Heart right ventricle (tissue), 16 donors: Measurements from ENCODE around the gene ZNF683. TPM values are rescaled to one million over a fixed set of nuclear protein-coding genes. Genes with fewer than 3 reads are reported as not detected.

Experiments used
- ATAC-seq, 8 donors: fragments of 200-7000 bp; cut with Tn5 transposase; one replicate each; pipeline ENCODE4 v1.9.1; 2020; ENCODE audit warnings: mild to moderate bottlenecking in 8 of 8, moderate library complexity in 8 of 8, moderate number of reproducible peaks in 1 of 8
- DNase-seq, 2 donors: peaks; one replicate each; pipeline ENCODE4 v3.0.0-alpha.2; 2020
- H3K27ac ChIP-seq, 10 donors: fragments of 200-600 bp; sonication (generic) in 2 of 10; one replicate each; pipeline versions ENCODE4 v1.5.0 to v1.8.0; 2020 to 2022; ENCODE audit warnings: mild to moderate bottlenecking in 3 of 10
- H3K27me3 ChIP-seq, 7 donors: fragments of 200-600 bp; one replicate each; pipeline ENCODE4 v1.8.0; 2021 to 2022; ENCODE audit warnings: mild to moderate bottlenecking in 2 of 7
- H3K36me3 ChIP-seq, 9 donors: fragments of 200-600 bp; sonication (generic) in 1 of 9; one replicate each; pipeline versions ENCODE4 v1.5.0 to v1.8.0; 2020 to 2022; ENCODE audit warnings: mild to moderate bottlenecking in 2 of 9
- H3K4me1 ChIP-seq, 9 donors: fragments of 200-600 bp; sonication (generic) in 1 of 9; one replicate each; pipeline versions ENCODE4 v1.5.0 to v1.8.0; 2020 to 2022; ENCODE audit warnings: mild to moderate bottlenecking in 4 of 9
- H3K4me3 ChIP-seq, 10 donors: fragments of 200-600 bp; sonication (generic) in 2 of 10; one replicate each; pipeline versions ENCODE4 v1.5.0 to v1.8.0; 2020 to 2022; ENCODE audit warnings: mild to moderate bottlenecking in 7 of 10, moderate library complexity in 2 of 10
- H3K9me3 ChIP-seq, 11 donors: fragments of 200-600 bp in 10 of 11; sonication (generic) in 2 of 11; one replicate each; pipeline versions ENCODE4 v1.5.0 to v1.8.0; 2013 to 2022; ENCODE audit warnings: mild to moderate bottlenecking in 2 of 11, control low read depth in 1 of 11, moderate library complexity in 1 of 11
- CTCF ChIP-seq, 9 donors: fragments of 200-600 bp; sonication (generic) in 2 of 9; IDR thresholded peaks; one replicate each; pipeline versions ENCODE4 v1.5.0 to v1.8.0; 2021 to 2022; ENCODE audit warnings: antibody characterized with exemption in 9 of 9, mild to moderate bottlenecking in 5 of 9, moderate library complexity in 1 of 9
- WGBS, 2 donors: extraction: QIAGEN DNeasy Blood & Tissue Kit; methylation state at CpG; one replicate each; pipeline ENCODE4 v1.1.7; 2013; ENCODE audit warnings: inconsistent platforms in 1 of 2; 5-methylcytosine and 5-hydroxymethylcytosine counted together
- intact Hi-C, 10 donors: fragments of 100-400 bp; cut with DNase I; formaldehyde crosslinking; loops; one replicate each; pipeline versions ENCODE4 v1.11.1 to v1.14.2; 2022
- polyA plus RNA-seq, 2 donors: library from polyadenylated mRNA; stranded (reverse); fragments of 200-250 nt; gene quantifications; one replicate each; pipeline ENCODE4 v1.2.3, GENCODE V29; 2013
- total RNA-seq, 10 donors: library from RNA; stranded (reverse); fragmentation: NEBNext Ultra II Directional in 3 of 10; extraction: Animal tissue kit (Norgen Biotek cat#: 25700) in 3 of 10; gene quantifications; one replicate each; pipeline versions ENCODE4 v1.2.1 to v1.2.4, GENCODE V29; 2021 to 2023
- donor health status: Arrhythmogenic right ventricular cardiomyopathy.
- donor health status: ischemic (EF 13 %, LVEDD 7.1; RV severe dilation, severe dysfunction).
- donor health status: healthy with polysubstance abuse.
- donor health status: DM: no; HTN: yes; CAD: no.
- donor health status: DM: no; HTN: no; CAD: no.
- donor health status: ischemic (EF 25% LVEDD 6.9; RV normal size, moderate dysfunction).
- donor health status: ischemic (EF 25% LVEDD 5.7; RV mildly dilated, moderate dysfunction).
- donor health status: healthy.
- donor health status: DM: yes; HTN: yes; CAD: no.
- donor health status: Ischemic cardiomyopathy.
- donor health status: ischemic (EF 35%, LVEDD 5.7; RV mildly dilated, moderate dysfunction).
- donor health status: nonischemic (EF 11% LVEDD 7.7; RV severe dilation, severe dysfunction).
- donor health status: DM: yes; HTN: yes; CAD: no.
- donor health status: PGD.
- donor health status: ischemic (EF 29% LVEDD 5.4; RV normal size, mild dysfunction).
- donor health status: nonischemic (EF 23%, LVEDD 6.1; RV moderate dilation, normal function).

ZNF683 gene
- total and polyA plus RNA-seq, 12 donors: 0.04 to 1.3 (median 0.15) TPM; not detected in 9

- ATAC-seq: peak in 1 of 8 donors; percentile 38
Observed at GRCh38 chr1:26364956-26365355, 7.6 kb downstream of the ZNF683 start.

GRCh38 chr1:26363549-26364448 is 8.8 kb downstream of the ZNF683 start:
- peak; percentile 72 to 96 (median 90) for TF ChIP-seq CTCF (IDR thresholded peaks at IDR 0.05)
- H3K36me3 ChIP-seq: no peaks in the 10 kb centered on the region
- no peaks in the 10 kb centered on the region for H3K9me3 ChIP-seq
- ATAC-seq (peak in 5 of 8 donors; percentile 66 to 86 (median 81)), DNase-seq (peak; percentile 75 to 77)
- peaks cover 0 to 21% (median 10%) of the 10 kb centered on the region in 9 donors for H3K4me1 ChIP-seq
- no peak overlapping the region for H3K4me3 ChIP-seq
- 33 to 35% methylated on average over 26 of the region's 26 CpGs for WGBS, 2 donors
- no peak overlapping the region for H3K27ac ChIP-seq
- intact Hi-C loops: loop anchor here in 3 of 10 donors (1.0 to 5.0 kb wide), 3 partner anchors 42 to 261 kb away; no protein-coding TSS in a partner anchor
- H3K27me3 ChIP-seq: peaks cover 16 to 89% (median 57%) of the 10 kb centered on the region in 7 donors

More at GRCh38 chr1:26364956-26365355, 7.6 kb downstream of the ZNF683 start:
- Histone ChIP-seq H3K9me3 (no peaks in the 10 kb centered on the region), H3K4me3 (no peak overlapping the region), H3K27me3 (peaks cover 14 to 88% (median 57%) of the 10 kb centered on the region in 7 donors), H3K36me3 (no peaks in the 10 kb centered on the region), H3K27ac (no peak overlapping the region), H3K4me1 (peaks cover 0 to 19% (median 10%) of the 10 kb centered on the region in 9 donors)
- no peak for DNase-seq
- intact Hi-C loops: loop anchor here in 2 of 10 donors (5.0 kb wide), 2 partner anchors 258 to 263 kb away; no protein-coding TSS in a partner anchor
- no peak for TF ChIP-seq CTCF (IDR thresholded peaks at IDR 0.05)
- WGBS, 2 donors: 26 to 37% methylated on average over 9 of the region's 9 CpGs

GRCh38 chr1:26362331-26362730 is 10.2 kb downstream of the ZNF683 start:
- H3K9me3 ChIP-seq: no peaks in the 10 kb centered on the region
- no peaks in the 10 kb centered on the region for H3K36me3 ChIP-seq
- no peak for ATAC-seq
- no peak overlapping the region for H3K27ac ChIP-seq
- TF ChIP-seq CTCF (IDR thresholded peaks at IDR 0.05): no peak
- no peak overlapping the region for H3K4me3 ChIP-seq
- H3K4me1 ChIP-seq: peaks cover 0 to 21% (median 10%) of the 10 kb centered on the region in 9 donors
- H3K27me3 ChIP-seq: peaks cover 16 to 86% (median 70%) of the 10 kb centered on the region in 7 donors
- 91 to 92% methylated on average over 3 of the region's 3 CpGs for WGBS, 2 donors
- no peak for DNase-seq
- intact Hi-C loops: loop anchor here in 2 of 10 donors (5.0 kb wide), 2 partner anchors 255 to 260 kb away; no protein-coding TSS in a partner anchor

GRCh38 chr1:26361605-26362122 is 10.9 kb downstream of the ZNF683 start:
- Histone ChIP-seq H3K4me1 (peaks cover 0 to 21% (median 10%) of the 10 kb centered on the region in 9 donors), H3K9me3 (no peaks in the 10 kb centered on the region), H3K27me3 (peaks cover 16 to 87% (median 74%) of the 10 kb centered on the region in 7 donors), H3K4me3 (no peak overlapping the region), H3K27ac (no peak overlapping the region), H3K36me3 (no peaks in the 10 kb centered on the region)
- intact Hi-C loops: loop anchor here in 2 of 10 donors (5.0 kb wide), 2 partner anchors 254 to 259 kb away; no protein-coding TSS in a partner anchor
- 82 to 90% methylated on average over 12 of the region's 12 CpGs for WGBS, 2 donors
- no peak for TF ChIP-seq CTCF (IDR thresholded peaks at IDR 0.05)
- ATAC-seq: no peak
- no peak for DNase-seq
